Type B pancreatic cell (in vitro differentiated cells): ENCODE results near the gene LCOR. TPM values are rescaled to one million over a fixed set of nuclear protein-coding genes. Genes with fewer than 3 reads are reported as not detected.
A peak's percentile ranks its signal among the peaks of the same experiment; 100 is the strongest.
"Not testable (repeated sequence)": the region's sequence is repeated elsewhere in the genome, so short reads cannot be mapped to it uniquely, and the experiment has no call there.

Source experiments
- DNase-seq: peaks from one replicate; pipeline ENCODE4 v3.0.0; 2021; ENCODE audit warnings: mixed read lengths; ENCODE audit not compliant: unreplicated experiment; ENCODE audit errors: extremely low spot score
- H3K27ac Mint-ChIP-seq: 2 replicates; pipeline ENCODE4 v1.8.0; 2021; ENCODE audit warnings: mild to moderate bottlenecking, mixed read lengths
- H3K27me3 Mint-ChIP-seq: 2 replicates; pipeline ENCODE4 v1.8.0; 2021; ENCODE audit warnings: mixed read lengths
- H3K36me3 Mint-ChIP-seq: 2 replicates; pipeline ENCODE4 v1.8.0; 2021; ENCODE audit warnings: mixed read lengths
- H3K4me1 Mint-ChIP-seq: one replicate; pipeline ENCODE4 v1.8.0; 2021; ENCODE audit warnings: mixed read lengths; ENCODE audit not compliant: unreplicated experiment
- H3K4me3 Mint-ChIP-seq: 2 replicates; pipeline ENCODE4 v1.8.0; 2021; ENCODE audit warnings: mild to moderate bottlenecking, mixed read lengths
- H3K9me3 Mint-ChIP-seq: 2 replicates; pipeline ENCODE4 v1.8.0; 2021; ENCODE audit warnings: mixed read lengths
- CTCF ChIP-seq: fragments of 200-600 bp; sonication (generic); conservative IDR thresholded peaks from 2 replicates; pipeline ENCODE4 v1.5.0; 2021; ENCODE audit warnings: antibody characterized with exemption, mild to moderate bottlenecking
- total RNA-seq: library from RNA; stranded (reverse); gene quantifications from 2 replicates; pipeline ENCODE4 v1.2.1, GENCODE V29; 2021; ENCODE audit warnings: low replicate concordance

Gene LCOR
- total RNA-seq, 1 donor from 2014 or later, result 55.1 TPM

GRCh38 chr10:96842896-96843723, 11.0 kb downstream of the LCOR start:
- peak overlapping the region; percentile 10 for H3K4me3 Mint-ChIP-seq
- peak overlapping the region; percentile 22 for H3K27ac Mint-ChIP-seq
- peaks cover 31% of the 10 kb centered on the region for H3K4me1 Mint-ChIP-seq
- peaks cover 10% of the 10 kb centered on the region for H3K36me3 Mint-ChIP-seq
- H3K27me3 Mint-ChIP-seq, result no peaks in the 10 kb centered on the region
- no peak for TF ChIP-seq CTCF
- DNase-seq, result no peak
- no peaks in the 10 kb centered on the region for H3K9me3 Mint-ChIP-seq

- Mint-ChIP-seq H3K27ac (no peak overlapping the region), H3K4me3 (no peak overlapping the region), H3K36me3 (peaks cover 5% of the 10 kb centered on the region), H3K9me3 (no peaks in the 10 kb centered on the region), H3K27me3 (no peaks in the 10 kb centered on the region), H3K4me1 (peaks cover 27% of the 10 kb centered on the region)
- DNase-seq, result no peak
- TF ChIP-seq CTCF, result no peak
Observed at GRCh38 chr10:96843823-96844222, 11.7 kb downstream of the LCOR start.

- peaks cover 25% of the 10 kb centered on the region for H3K4me1 Mint-ChIP-seq
- no peak for TF ChIP-seq CTCF
- H3K36me3 Mint-ChIP-seq, result peaks cover 11% of the 10 kb centered on the region
- no peak for DNase-seq
- no peak overlapping the region for H3K4me3 Mint-ChIP-seq
- no peaks in the 10 kb centered on the region for H3K9me3 Mint-ChIP-seq
- no peaks in the 10 kb centered on the region for H3K27me3 Mint-ChIP-seq
- peak overlapping the region; percentile 34 for H3K27ac Mint-ChIP-seq
Observed at GRCh38 chr10:96846395-96846794, 14.3 kb downstream of the LCOR start.

GRCh38 chr10:96846926-96847325, 14.8 kb downstream of the LCOR start:
- peaks cover 25% of the 10 kb centered on the region for H3K4me1 Mint-ChIP-seq
- H3K4me3 Mint-ChIP-seq, result no peak overlapping the region
- H3K36me3 Mint-ChIP-seq, result peaks cover 11% of the 10 kb centered on the region
- H3K9me3 Mint-ChIP-seq, result no peaks in the 10 kb centered on the region
- TF ChIP-seq CTCF, result no peak
- DNase-seq, result no peak
- peak overlapping the region; percentile 34 for H3K27ac Mint-ChIP-seq
- no peaks in the 10 kb centered on the region for H3K27me3 Mint-ChIP-seq

- H3K9me3 Mint-ChIP-seq, H3K27me3 Mint-ChIP-seq, DNase-seq, H3K4me3 Mint-ChIP-seq, H3K27ac Mint-ChIP-seq: not testable (repeated sequence)
- peaks cover 25% of the 10 kb centered on the region for H3K4me1 Mint-ChIP-seq
- H3K36me3 Mint-ChIP-seq, result peaks cover 11% of the 10 kb centered on the region
Observed at GRCh38 chr10:96847356-96847755, 15.3 kb downstream of the LCOR start.

- Mint-ChIP-seq H3K9me3 (no peaks in the 10 kb centered on the region), H3K27ac (no peak overlapping the region)
- DNase-seq, result no peak
Observed at GRCh38 chr10:96850113-96850512, 18.0 kb downstream of the LCOR start.

More at GRCh38 chr10:96850113-96850512, 18.0 kb downstream of the LCOR start:
- H3K36me3 Mint-ChIP-seq, result peaks cover 18% of the 10 kb centered on the region
- no peak overlapping the region for H3K4me3 Mint-ChIP-seq
- H3K4me1 Mint-ChIP-seq, result peaks cover 12% of the 10 kb centered on the region
- H3K27me3 Mint-ChIP-seq, result no peaks in the 10 kb centered on the region
- TF ChIP-seq CTCF, result no peak
